ENCODE data around the gene KLHL11.
A peak's percentile ranks its signal among the peaks of the same experiment; 100 is the strongest.

KLHL11 gene

DNA sequence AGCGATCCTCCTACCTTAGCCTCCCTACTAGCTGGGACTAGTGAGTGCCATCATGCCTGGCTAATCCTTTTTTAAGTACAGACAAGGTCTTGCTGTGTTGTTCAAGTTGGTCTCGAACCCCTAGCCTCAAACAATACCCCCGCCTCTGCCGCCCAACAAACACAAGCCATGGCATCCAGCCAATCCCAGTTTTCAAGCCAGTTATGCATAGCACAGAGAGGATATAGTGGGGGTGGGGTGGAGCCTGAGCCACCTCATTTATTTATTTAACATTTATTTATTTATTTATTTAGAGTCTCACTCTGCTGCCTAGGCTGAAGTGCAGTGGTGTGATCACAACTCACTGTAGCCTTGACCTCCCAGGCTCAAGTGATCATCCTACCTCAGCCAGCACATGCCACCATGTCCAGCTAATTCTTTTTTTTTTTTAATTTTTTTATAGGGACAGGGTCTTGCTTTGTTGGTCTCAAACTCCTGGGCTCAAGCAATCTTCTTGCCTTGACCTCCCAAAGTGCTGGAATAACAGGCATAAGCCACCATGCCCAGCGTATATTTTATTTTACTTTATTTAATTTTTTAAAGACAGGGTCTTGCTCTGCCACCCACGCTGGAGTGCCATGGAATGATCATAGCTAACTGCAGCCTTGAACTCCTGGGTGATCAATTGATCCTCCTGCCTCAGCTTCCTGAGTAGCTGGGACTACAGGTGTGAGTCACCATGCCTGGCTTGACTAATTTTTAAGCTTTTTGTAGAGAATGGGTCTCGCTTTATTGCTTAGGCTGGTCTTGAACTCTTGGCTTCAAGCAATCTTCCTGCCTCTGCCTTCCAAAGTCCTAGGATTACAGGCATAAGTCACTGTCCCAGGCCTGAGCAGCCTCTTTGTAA lies 26.2 kb upstream of the KLHL11 start:
- H3K27ac ChIP-seq (ENCODE audit: low read depth, low read length, poor library complexity, severe bottlenecking) = no peak overlapping the region
- no peaks in the 10 kb centered on the region for H3K79me2 ChIP-seq (ENCODE audit: insufficient read depth, low read length)
- peaks cover 94% of the 10 kb centered on the region for H3K36me3 ChIP-seq (ENCODE audit: insufficient read depth, low read length)

DNA sequence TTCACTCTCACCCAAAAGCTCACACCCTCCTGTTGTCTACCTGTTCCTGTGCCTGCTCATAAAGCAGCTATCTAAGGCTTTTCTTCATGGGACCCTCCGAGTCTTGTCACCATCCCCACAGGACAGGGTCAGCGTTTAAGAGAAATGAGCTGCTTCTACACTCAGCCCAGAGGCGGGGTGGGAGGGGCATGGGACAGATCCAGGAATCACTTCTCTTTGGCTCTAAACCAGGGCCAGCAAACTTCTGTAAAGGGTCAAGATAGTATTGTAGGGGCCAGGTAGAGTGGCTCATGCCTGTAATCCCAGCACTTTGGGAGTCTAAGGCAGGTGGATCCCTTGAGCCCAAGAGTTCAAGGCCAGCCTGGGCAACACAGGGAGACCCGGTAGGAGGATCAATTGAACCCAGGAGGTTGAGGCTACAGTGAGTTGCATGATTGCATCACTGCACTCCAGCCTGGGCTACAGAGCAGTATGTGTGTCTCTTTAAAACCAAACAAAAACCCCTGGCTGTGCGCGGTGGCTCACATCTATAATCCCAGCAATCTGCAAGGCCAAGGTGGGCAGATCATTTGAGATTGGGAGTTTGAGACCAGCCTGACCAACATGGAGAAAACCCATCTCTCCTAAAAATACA lies 23.2 kb upstream of the KLHL11 start:
- Histone ChIP-seq H3K27ac (ENCODE audit: low read depth, low read length, poor library complexity, severe bottlenecking) (no peak overlapping the region), H3K36me3 (ENCODE audit: insufficient read depth, low read length) (peaks cover 94% of the 10 kb centered on the region), H3F3A (ENCODE audit: insufficient read depth, low read length) (no peaks in the 10 kb centered on the region)

More for the DNA sequence above, 26.2 kb upstream of the KLHL11 start:
- Histone ChIP-seq H3K4me1 (ENCODE audit: insufficient read depth, low read length, severe bottlenecking) (no peaks in the 10 kb centered on the region), H2AFZ (ENCODE audit: low read length) (no peak overlapping the region), H3K4me3 (ENCODE audit: low read depth, low read length, poor library complexity, severe bottlenecking) (no peak overlapping the region), H4K20me1 (ENCODE audit: insufficient read depth, low read length) (no peaks in the 10 kb centered on the region), H3K9me3 (ENCODE audit: low read length) (no peaks in the 10 kb centered on the region), H3K4me2 (ENCODE audit: low read length) (no peak overlapping the region), H3K9ac (ENCODE audit: low read length) (no peak overlapping the region), H3F3A (ENCODE audit: insufficient read depth, low read length) (no peaks in the 10 kb centered on the region), H3K9me2 (ENCODE audit: low read depth, low read length) (no peaks in the 10 kb centered on the region), H3K27me3 (ENCODE audit: insufficient read depth, low read length) (no peaks in the 10 kb centered on the region)
- TF ChIP-seq EZH2 (IDR thresholded peaks at IDR 0.05; ENCODE audit: borderline replicate concordance, low read length) = no peak
- TF ChIP-seq, protein P1, sequence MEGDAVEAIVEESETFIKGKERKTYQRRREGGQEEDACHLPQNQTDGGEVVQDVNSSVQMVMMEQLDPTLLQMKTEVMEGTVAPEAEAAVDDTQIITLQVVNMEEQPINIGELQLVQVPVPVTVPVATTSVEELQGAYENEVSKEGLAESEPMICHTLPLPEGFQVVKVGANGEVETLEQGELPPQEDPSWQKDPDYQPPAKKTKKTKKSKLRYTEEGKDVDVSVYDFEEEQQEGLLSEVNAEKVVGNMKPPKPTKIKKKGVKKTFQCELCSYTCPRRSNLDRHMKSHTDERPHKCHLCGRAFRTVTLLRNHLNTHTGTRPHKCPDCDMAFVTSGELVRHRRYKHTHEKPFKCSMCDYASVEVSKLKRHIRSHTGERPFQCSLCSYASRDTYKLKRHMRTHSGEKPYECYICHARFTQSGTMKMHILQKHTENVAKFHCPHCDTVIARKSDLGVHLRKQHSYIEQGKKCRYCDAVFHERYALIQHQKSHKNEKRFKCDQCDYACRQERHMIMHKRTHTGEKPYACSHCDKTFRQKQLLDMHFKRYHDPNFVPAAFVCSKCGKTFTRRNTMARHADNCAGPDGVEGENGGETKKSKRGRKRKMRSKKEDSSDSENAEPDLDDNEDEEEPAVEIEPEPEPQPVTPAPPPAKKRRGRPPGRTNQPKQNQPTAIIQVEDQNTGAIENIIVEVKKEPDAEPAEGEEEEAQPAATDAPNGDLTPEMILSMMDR (IDR thresholded peaks at IDR 0.05; ENCODE audit: low read length) = no peak

DNA sequence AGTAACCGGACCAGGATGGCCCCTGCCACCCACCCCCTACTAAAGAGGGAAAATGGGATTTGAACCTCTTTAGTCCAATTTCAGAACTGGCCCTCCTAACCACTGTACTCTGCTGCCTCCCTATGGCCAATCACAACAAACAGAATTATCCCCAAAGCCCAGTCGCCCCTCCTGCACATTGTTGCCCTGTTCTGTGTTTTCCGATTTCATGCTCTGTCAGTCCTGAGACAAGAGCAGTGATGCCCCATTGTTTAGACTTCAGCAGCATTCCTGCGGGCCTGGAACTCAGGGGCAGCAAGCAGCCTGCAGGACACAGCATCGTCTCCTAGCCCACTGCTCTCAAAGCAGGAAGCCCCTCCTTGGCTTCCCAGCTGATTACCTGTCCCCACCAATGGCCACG lies 20.5 kb upstream of the KLHL11 start:
- Histone ChIP-seq H3K27ac (ENCODE audit: low read depth, low read length, poor library complexity, severe bottlenecking) (no peak overlapping the region), H3K4me2 (ENCODE audit: low read length) (no peak overlapping the region), H3K9me2 (ENCODE audit: low read depth, low read length) (no peaks in the 10 kb centered on the region), H3F3A (ENCODE audit: insufficient read depth, low read length) (no peaks in the 10 kb centered on the region), H2AFZ (ENCODE audit: low read length) (no peak overlapping the region), H3K4me3 (ENCODE audit: low read depth, low read length, poor library complexity, severe bottlenecking) (no peak overlapping the region), H3K36me3 (ENCODE audit: insufficient read depth, low read length) (peaks cover 92% of the 10 kb centered on the region), H4K20me1 (ENCODE audit: insufficient read depth, low read length) (no peaks in the 10 kb centered on the region), H3K4me1 (ENCODE audit: insufficient read depth, low read length, severe bottlenecking) (no peaks in the 10 kb centered on the region), H3K79me2 (ENCODE audit: insufficient read depth, low read length) (no peaks in the 10 kb centered on the region), H3K27me3 (ENCODE audit: insufficient read depth, low read length) (no peaks in the 10 kb centered on the region), H3K9me3 (ENCODE audit: low read length) (no peaks in the 10 kb centered on the region), H3K9ac (ENCODE audit: low read length) (no peak overlapping the region)
- TF ChIP-seq, protein P1 (IDR thresholded peaks at IDR 0.05; ENCODE audit: low read length) = peak; percentile 40; the same call in 1 of the 2 replicates
- no peak for TF ChIP-seq EZH2 (IDR thresholded peaks at IDR 0.05; ENCODE audit: borderline replicate concordance, low read length)

More for the DNA sequence above, 23.2 kb upstream of the KLHL11 start:
- no peaks in the 10 kb centered on the region for H3K79me2 ChIP-seq (ENCODE audit: insufficient read depth, low read length)
- TF ChIP-seq, protein P1 (IDR thresholded peaks at IDR 0.05; ENCODE audit: low read length) = no peak
- TF ChIP-seq EZH2 (IDR thresholded peaks at IDR 0.05; ENCODE audit: borderline replicate concordance, low read length) = no peak
- no peak overlapping the region for H3K4me2 ChIP-seq (ENCODE audit: low read length)
- no peaks in the 10 kb centered on the region for H3K27me3 ChIP-seq (ENCODE audit: insufficient read depth, low read length)
- H2AFZ ChIP-seq (ENCODE audit: low read length) = no peak overlapping the region
- H3K9me2 ChIP-seq (ENCODE audit: low read depth, low read length) = no peaks in the 10 kb centered on the region
- H3K9me3 ChIP-seq (ENCODE audit: low read length) = no peaks in the 10 kb centered on the region
- H3K4me1 ChIP-seq (ENCODE audit: insufficient read depth, low read length, severe bottlenecking) = no peaks in the 10 kb centered on the region
- no peak overlapping the region for H3K4me3 ChIP-seq (ENCODE audit: low read depth, low read length, poor library complexity, severe bottlenecking)
- H3K9ac ChIP-seq (ENCODE audit: low read length) = no peak overlapping the region
- no peaks in the 10 kb centered on the region for H4K20me1 ChIP-seq (ENCODE audit: insufficient read depth, low read length)

All from OCI-LY1 (cell line).